PC-3 (cell line): Measurements from ENCODE around the gene EGFL8. TPM values are rescaled to one million over a fixed set of nuclear protein-coding genes. Genes with fewer than 3 reads are reported as not detected.

ENCODE experiments used
- ATAC-seq: fragments of 200-7000 bp; cut with Tn5 transposase; 2 replicates; pipeline ENCODE4 v1.9.1; 2020; ENCODE audit warnings: mild to moderate bottlenecking, moderate library complexity
- BruUV-seq: library from RNA; stranded (reverse); fragments of 400-500 nt; replicated peaks from 2 replicates; lab custom pipeline; 2021; lab: Mats Ljungman, UMichigan
- CTCF ChIA-PET: fragments of 300-600 bp; sonication (Branson Sonifier 250); formaldehyde crosslinking; loops from one replicate; lab custom pipeline; 2022; ENCODE audit warnings: antibody characterized with exemption; lab: Charles Lee
- POLR2A ChIA-PET: fragments of 300-600 bp; sonication (Branson Sonifier 250); formaldehyde crosslinking; loops from one replicate; lab custom pipeline; 2022; ENCODE audit warnings: antibody characterized with exemption; ENCODE audit not compliant: unreplicated experiment; lab: Charles Lee
- DNase-seq: peaks from one replicate; pipeline ENCODE4 v3.0.0-alpha.2; 2015
- H2AFZ ChIP-seq: fragments of 300-600 bp; sonication (generic); 2 replicates; pipeline ENCODE4 v1.6.0; 2016; ENCODE audit warnings: antibody characterized with exemption, low read length
- H3F3A ChIP-seq: fragments of 300-600 bp; sonication (generic); one replicate; pipeline ENCODE4 v1.6.0; 2017; ENCODE audit warnings: antibody characterized with exemption, low read length, control low read depth, mild to moderate bottlenecking; ENCODE audit not compliant: unreplicated experiment
- H3K27ac ChIP-seq: fragments of 300-600 bp; sonication (generic); 2 replicates; pipeline ENCODE4 v1.5.1; 2016; ENCODE audit warnings: mild to moderate bottlenecking, low read length
- H3K27me3 ChIP-seq: fragments of 300-600 bp; sonication (generic); 2 replicates; pipeline ENCODE4 v1.6.1; 2016; ENCODE audit warnings: low read length, mixed read lengths
- H3K36me3 ChIP-seq: fragments of 300-600 bp; sonication (generic); 2 replicates; pipeline ENCODE4 v1.6.1; 2016; ENCODE audit warnings: low read depth, mixed run types, low read length, mixed read lengths
- H3K4me1 ChIP-seq: fragments of 300-600 bp; sonication (generic); 2 replicates; pipeline ENCODE4 v1.5.1; 2016; ENCODE audit warnings: low read length; ENCODE audit not compliant: insufficient read depth
- H3K4me2 ChIP-seq: fragments of 300-600 bp; sonication (generic); 2 replicates; pipeline ENCODE4 v1.6.0; 2016; ENCODE audit warnings: low read length
- H3K4me3 ChIP-seq: fragments of 300-600 bp; sonication (generic); 2 replicates; pipeline ENCODE4 v1.5.1; 2016; ENCODE audit warnings: mild to moderate bottlenecking, low read length, mixed read lengths
- H3K79me2 ChIP-seq: fragments of 300-600 bp; sonication (generic); 2 replicates; pipeline ENCODE4 v1.6.1; 2017; ENCODE audit warnings: low read length, mixed read lengths
- H3K9ac ChIP-seq: fragments of 300-600 bp; sonication (generic); 2 replicates; pipeline ENCODE4 v1.6.0; 2016; ENCODE audit warnings: mild to moderate bottlenecking, low read length
- H3K9me2 ChIP-seq: fragments of 300-600 bp; sonication (generic); replicated peaks from 2 replicates; pipeline ENCODE4 v1.6.1; 2016; ENCODE audit warnings: mixed run types, low read length, mixed read lengths
- H3K9me3 ChIP-seq: fragments of 300-600 bp; sonication (generic); 2 replicates; pipeline ENCODE4 v1.6.1; 2016; ENCODE audit warnings: low read length, mixed read lengths
- H4K20me1 ChIP-seq: fragments of 300-600 bp; sonication (generic); 2 replicates; pipeline ENCODE4 v1.6.1; 2016; ENCODE audit warnings: low read length, mixed read lengths
- CTCF ChIP-seq: fragments of 300-600 bp; sonication (generic); conservative IDR thresholded peaks from 2 replicates; pipeline ENCODE4 v1.5.1; 2017; ENCODE audit warnings: antibody characterized with exemption, low read depth, mild to moderate bottlenecking, low read length
- EZH2 ChIP-seq: fragments of 300-600 bp; sonication (generic); IDR thresholded peaks from one replicate; pipeline ENCODE4 v1.6.1; 2017; ENCODE audit warnings: antibody characterized with exemption, mild to moderate bottlenecking, low read length; ENCODE audit not compliant: unreplicated experiment
- EZH2phosphoT487 ChIP-seq: fragments of 300-600 bp; sonication (generic); IDR thresholded peaks from 2 replicates; pipeline ENCODE4 v1.6.1; 2018; ENCODE audit warnings: mild to moderate bottlenecking, antibody characterized with exemption, low read length, borderline replicate concordance
- intact Hi-C: fragments of 100-400 bp; cut with micrococcal nuclease; formaldehyde crosslinking; loops from 2 replicates; pipeline ENCODE4 v1.9.0; 2023
- total RNA-seq: library from RNA; depleted of rRNA; stranded (reverse); fragments of >200 nt; gene quantifications from 2 replicates; pipeline ENCODE4 v1.2.3, GENCODE V29; 2014

EGFL8 gene
- total RNA-seq, 1 experiment from 2014 or later = 7.9 TPM

- H3K27ac ChIP-seq = peak overlapping the region; percentile 95
- intact Hi-C loops = loop anchor here (5.0 kb wide), 1 partner anchor 775 kb away; no protein-coding TSS in a partner anchor
- no peaks in the 10 kb centered on the region for H3K27me3 ChIP-seq
- H3K4me2 ChIP-seq = peak overlapping the region; percentile 84
- CTCF ChIA-PET = no interaction called here
- peak overlapping the region; percentile 95 for H3K9ac ChIP-seq
- no peaks in the 10 kb centered on the region for H4K20me1 ChIP-seq
- H3K36me3 ChIP-seq = no peaks in the 10 kb centered on the region
- H3K4me1 ChIP-seq = peaks cover 28% of the 10 kb centered on the region
- BruUV-seq = no TSS peak
- H3K9me3 ChIP-seq = no peaks in the 10 kb centered on the region
- DNase-seq (no peak), ATAC-seq (no peak)
- POLR2A ChIA-PET = no interaction called here
- H3K9me2 ChIP-seq = no peaks in the 10 kb centered on the region
- peak overlapping the region; percentile 77 for H3K4me3 ChIP-seq
- H3K79me2 ChIP-seq = no peaks in the 10 kb centered on the region
- no peak overlapping the region for H2AFZ ChIP-seq
- H3F3A ChIP-seq = no peaks in the 10 kb centered on the region
- TF ChIP-seq EZH2phosphoT487 = no peak
- TF ChIP-seq EZH2 = no peak
Observed at GRCh38 chr6:32196682-32197616, 32.6 kb downstream of the EGFL8 start.

- no peak overlapping the region for H3K27ac ChIP-seq
- H3K9me3 ChIP-seq = no peaks in the 10 kb centered on the region
- peaks cover 16% of the 10 kb centered on the region for H3K4me1 ChIP-seq
- no peak overlapping the region for H3K4me2 ChIP-seq
- no peaks in the 10 kb centered on the region for H3K36me3 ChIP-seq
- BruUV-seq = no TSS peak
- H3F3A ChIP-seq = no peaks in the 10 kb centered on the region
- H3K9ac ChIP-seq = no peak overlapping the region
- H2AFZ ChIP-seq = no peak overlapping the region
- H3K4me3 ChIP-seq = no peak overlapping the region
- DNase-seq (no peak), ATAC-seq (no peak)
- H3K9me2 ChIP-seq = no peaks in the 10 kb centered on the region
- CTCF ChIA-PET = no interaction called here
- H4K20me1 ChIP-seq = no peaks in the 10 kb centered on the region
- intact Hi-C loops = loop anchor here (5.0 kb wide), 1 partner anchor 774 kb away; no protein-coding TSS in a partner anchor
- no peak for TF ChIP-seq CTCF
- POLR2A ChIA-PET = no interaction called here
- no peaks in the 10 kb centered on the region for H3K27me3 ChIP-seq
- H3K79me2 ChIP-seq = no peaks in the 10 kb centered on the region
Observed at GRCh38 chr6:32198345-32198696, 33.9 kb downstream of the EGFL8 start.

- POLR2A ChIA-PET = no interaction called here
- no peaks in the 10 kb centered on the region for H3K79me2 ChIP-seq
- no peak overlapping the region for H3K4me2 ChIP-seq
- CTCF ChIA-PET = no interaction called here
- no peak overlapping the region for H3K4me3 ChIP-seq
- H2AFZ ChIP-seq = no peak overlapping the region
- H3K9me2 ChIP-seq = no peaks in the 10 kb centered on the region
- TF ChIP-seq EZH2phosphoT487 (no peak), EZH2 (no peak), CTCF (no peak)
- no peaks in the 10 kb centered on the region for H3K36me3 ChIP-seq
- H3K9me3 ChIP-seq = no peaks in the 10 kb centered on the region
- no peak overlapping the region for H3K9ac ChIP-seq
- DNase-seq (no peak), ATAC-seq (no peak)
- no peaks in the 10 kb centered on the region for H4K20me1 ChIP-seq
- H3K27ac ChIP-seq = no peak overlapping the region
- H3K4me1 ChIP-seq = peaks cover 16% of the 10 kb centered on the region
- no peaks in the 10 kb centered on the region for H3K27me3 ChIP-seq
- intact Hi-C loops = loop anchor here (5.0 kb wide), 1 partner anchor 773 kb away; no protein-coding TSS in a partner anchor
- no TSS peak for BruUV-seq
- no peaks in the 10 kb centered on the region for H3F3A ChIP-seq
Observed at GRCh38 chr6:32198866-32199265, 34.5 kb downstream of the EGFL8 start.
